ENCODE data around the gene SOCS1. TPM values are rescaled to one million over a fixed set of nuclear protein-coding genes. Genes with fewer than 3 reads are reported as not detected.
A peak's percentile ranks its signal among the peaks of the same experiment; 100 is the strongest.
"Not testable (repeated sequence)": the region's sequence is repeated elsewhere in the genome, so short reads cannot be mapped to it uniquely, and the experiment has no call there.

Gene SOCS1
- total RNA-seq, result 10 to 100 TPM; 45.1 to 45.6 TPM

GRCh38 chr16:11255737-11256660 lies at the start of gene SOCS1:
Gene SOCS1, minus strand, starts transcription at chr16:11256204. Its CDS starts 726 bp downstream, at chr16:11255478.
- H3K9me3 Mint-ChIP-seq, result no peaks in the 10 kb centered on the region
- DNase-seq, result peak; percentile 85
- H3K27me3 Mint-ChIP-seq (ENCODE audit: low read depth), result no peaks in the 10 kb centered on the region
- peak within 1 kb of the TSS; percentile 95 for H3K4me3 Mint-ChIP-seq
- H3K4me1 Mint-ChIP-seq (ENCODE audit: low read depth), result peaks cover 36% of the 10 kb centered on the region
- H3K27ac Mint-ChIP-seq, result peak within 1 kb of the TSS; percentile 99
- intact Hi-C loops (cut with micrococcal nuclease), result loop anchor here (1.0 to 10.0 kb wide), 7 partner anchors 56 to 539 kb away; partner anchors contain the start of genes NUBP1 and ZC3H7A
- CTCF ChIA-PET, result interaction anchor here (0.6 to 7.2 kb wide), 39 partner anchors 7 to 505 kb away, joined by 3 to 67 read pairs (median 4); no protein-coding TSS in a partner anchor
- peaks cover 38% of the 10 kb centered on the region for H3K36me3 Mint-ChIP-seq (ENCODE audit: low read depth)

- intact Hi-C loops (cut with micrococcal nuclease), result no loop called here
- H3K4me3 Mint-ChIP-seq, result no peak overlapping the region
- no peaks in the 10 kb centered on the region for H3K27me3 Mint-ChIP-seq (ENCODE audit: low read depth)
- H3K9me3 Mint-ChIP-seq, result no peaks in the 10 kb centered on the region
- DNase-seq, result no peak
- H3K27ac Mint-ChIP-seq, result no peak overlapping the region
- H3K36me3 Mint-ChIP-seq (ENCODE audit: low read depth), result no peaks in the 10 kb centered on the region
- CTCF ChIA-PET, result no interaction called here
- H3K4me1 Mint-ChIP-seq (ENCODE audit: low read depth), result peaks cover 7% of the 10 kb centered on the region
These were observed 47.6 kb upstream of the SOCS1 start for GRCh38 chr16:11303405-11304138.

- intact Hi-C loops (cut with micrococcal nuclease), result no loop called here
- no peak for DNase-seq
- H3K9me3 Mint-ChIP-seq, result no peaks in the 10 kb centered on the region
- no peaks in the 10 kb centered on the region for H3K36me3 Mint-ChIP-seq (ENCODE audit: low read depth)
- H3K4me1 Mint-ChIP-seq (ENCODE audit: low read depth), result peaks cover 11% of the 10 kb centered on the region
- no peak overlapping the region for H3K27ac Mint-ChIP-seq
- no peaks in the 10 kb centered on the region for H3K27me3 Mint-ChIP-seq (ENCODE audit: low read depth)
- CTCF ChIA-PET, result no interaction called here
- H3K4me3 Mint-ChIP-seq, result no peak overlapping the region
These were observed 47.0 kb upstream of the SOCS1 start for GRCh38 chr16:11302977-11303376.

- H3K4me1 Mint-ChIP-seq (ENCODE audit: low read depth), result peaks cover 22% of the 10 kb centered on the region
- CTCF ChIA-PET, result interaction anchor here (1.1 kb wide), 1 partner anchor 46 kb away, joined by 3 read pairs; the partner anchor contains the start of gene SOCS1
- no peak overlapping the region for H3K4me3 Mint-ChIP-seq
- intact Hi-C loops (cut with micrococcal nuclease), result no loop called here
- DNase-seq, result no peak
- H3K9me3 Mint-ChIP-seq, result no peaks in the 10 kb centered on the region
- H3K27me3 Mint-ChIP-seq (ENCODE audit: low read depth), result no peaks in the 10 kb centered on the region
- H3K36me3 Mint-ChIP-seq (ENCODE audit: low read depth), result no peaks in the 10 kb centered on the region
- no peak overlapping the region for H3K27ac Mint-ChIP-seq
These were observed 45.9 kb upstream of the SOCS1 start for GRCh38 chr16:11301645-11302501.

- no peaks in the 10 kb centered on the region for H3K9me3 Mint-ChIP-seq
- no peak overlapping the region for H3K4me3 Mint-ChIP-seq
- intact Hi-C loops (cut with micrococcal nuclease), result no loop called here
- H3K4me1 Mint-ChIP-seq (ENCODE audit: low read depth), result peaks cover 27% of the 10 kb centered on the region
- DNase-seq, result no peak
- no peak overlapping the region for H3K27ac Mint-ChIP-seq
- no peaks in the 10 kb centered on the region for H3K36me3 Mint-ChIP-seq (ENCODE audit: low read depth)
- CTCF ChIA-PET, result no interaction called here
- H3K27me3 Mint-ChIP-seq (ENCODE audit: low read depth), result no peaks in the 10 kb centered on the region
These were observed 44.5 kb upstream of the SOCS1 start for GRCh38 chr16:11300560-11300892.

GRCh38 chr16:11299865-11300559 lies 44.0 kb upstream of the SOCS1 start:
- peaks cover 27% of the 10 kb centered on the region for H3K4me1 Mint-ChIP-seq (ENCODE audit: low read depth)
- DNase-seq, result no peak
- intact Hi-C loops (cut with micrococcal nuclease), result no loop called here
- H3K27ac Mint-ChIP-seq, result no peak overlapping the region
- no peaks in the 10 kb centered on the region for H3K27me3 Mint-ChIP-seq (ENCODE audit: low read depth)
- no peak overlapping the region for H3K4me3 Mint-ChIP-seq
- no peaks in the 10 kb centered on the region for H3K36me3 Mint-ChIP-seq (ENCODE audit: low read depth)
- no peaks in the 10 kb centered on the region for H3K9me3 Mint-ChIP-seq
- CTCF ChIA-PET, result no interaction called here

- H3K27me3 Mint-ChIP-seq (ENCODE audit: low read depth); DNase-seq; intact Hi-C loops (cut with micrococcal nuclease); H3K27ac Mint-ChIP-seq; H3K4me3 Mint-ChIP-seq; H3K9me3 Mint-ChIP-seq; H3K36me3 Mint-ChIP-seq (ENCODE audit: low read depth): not testable (repeated sequence)
- CTCF ChIA-PET, result interaction anchor here (0.6 to 2.3 kb wide), 5 partner anchors 9 to 335 kb away, joined by 3 to 8 read pairs (median 5); partner anchors contain the start of gene SOCS1
- H3K4me1 Mint-ChIP-seq (ENCODE audit: low read depth), result peaks cover 27% of the 10 kb centered on the region
These were observed 43.0 kb upstream of the SOCS1 start for GRCh38 chr16:11298950-11299547.

- DNase-seq, result no peak
- H3K27ac Mint-ChIP-seq, result peak overlapping the region; percentile 0
- intact Hi-C loops (cut with micrococcal nuclease), result no loop called here
- H3K4me1 Mint-ChIP-seq (ENCODE audit: low read depth), result peaks cover 27% of the 10 kb centered on the region
- no peaks in the 10 kb centered on the region for H3K9me3 Mint-ChIP-seq
- H3K27me3 Mint-ChIP-seq (ENCODE audit: low read depth), result no peaks in the 10 kb centered on the region
- CTCF ChIA-PET, result interaction anchor here (0.6 to 2.3 kb wide), 13 partner anchors 12 to 334 kb away, joined by 3 to 8 read pairs (median 4); partner anchors contain the start of gene SOCS1
- H3K36me3 Mint-ChIP-seq (ENCODE audit: low read depth), result no peaks in the 10 kb centered on the region
- H3K4me3 Mint-ChIP-seq, result no peak overlapping the region
These were observed 42.3 kb upstream of the SOCS1 start for GRCh38 chr16:11298143-11298900.

- Mint-ChIP-seq H3K4me1 (ENCODE audit: low read depth) (peaks cover 27% of the 10 kb centered on the region), H3K27me3 (ENCODE audit: low read depth) (no peaks in the 10 kb centered on the region), H3K9me3 (no peaks in the 10 kb centered on the region), H3K36me3 (ENCODE audit: low read depth) (no peaks in the 10 kb centered on the region), H3K27ac (peak overlapping the region; percentile 0), H3K4me3 (peak overlapping the region; percentile 49)
- CTCF ChIA-PET, result interaction anchor here (0.6 to 2.3 kb wide), 17 partner anchors 12 to 349 kb away, joined by 3 to 8 read pairs (median 4); partner anchors contain the start of gene SOCS1
- intact Hi-C loops (cut with micrococcal nuclease), result loop anchor here (1.0 to 2.0 kb wide), 4 partner anchors 11 to 57 kb away; no protein-coding TSS in a partner anchor
- peak; percentile 78 for DNase-seq
These were observed 41.6 kb upstream of the SOCS1 start for GRCh38 chr16:11297492-11298142.

Data from activated naive CD4-positive, alpha-beta T cell treated with anti-CD3 and anti-CD28 coated beads for 36 hours (primary cell).